ENCODE data around the gene FNDC8. TPM values are rescaled to one million over a fixed set of nuclear protein-coding genes. Genes with fewer than 3 reads are reported as not detected.

The FNDC8 gene
- total and polyA plus RNA-seq, 9 of the 15 experiments (the other 6 are each of a cell fraction or from before 2014, with no cell fraction given), result 0.04 TPM; not detected in 8

GRCh38 chr17:35088356-35088880, 33.0 kb upstream of the FNDC8 start (continued):
- TF ChIP-seq TRIM28 (IDR thresholded peaks at IDR 0.05), result no peak
- TF ChIP-seq PHF21A (IDR thresholded peaks at IDR 0.05; ENCODE audit: borderline replicate concordance, low read depth), result no peak
- TF ChIP-seq, protein P1, sequence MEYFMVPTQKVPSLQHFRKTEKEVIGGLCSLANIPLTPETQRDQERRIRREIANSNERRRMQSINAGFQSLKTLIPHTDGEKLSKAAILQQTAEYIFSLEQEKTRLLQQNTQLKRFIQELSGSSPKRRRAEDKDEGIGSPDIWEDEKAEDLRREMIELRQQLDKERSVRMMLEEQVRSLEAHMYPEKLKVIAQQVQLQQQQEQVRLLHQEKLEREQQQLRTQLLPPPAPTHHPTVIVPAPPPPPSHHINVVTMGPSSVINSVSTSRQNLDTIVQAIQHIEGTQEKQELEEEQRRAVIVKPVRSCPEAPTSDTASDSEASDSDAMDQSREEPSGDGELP (CRISPR knock-in tag; IDR thresholded peaks at IDR 0.05; ENCODE audit: borderline replicate concordance), result 0 out of 2 replicates have a peak, but pooled peaks have one; percentile 13
- TF ChIP-seq POLR2H (tag; IDR thresholded peaks at IDR 0.05; ENCODE audit: low read depth), result no peak
- no peak for TF ChIP-seq ZNF75A (CRISPR knock-in tag; IDR thresholded peaks at IDR 0.05)
- TF ChIP-seq ZMIZ1 (IDR thresholded peaks at IDR 0.05; ENCODE audit: low read depth in 2 of 2, low read length in 2 of 2), result no peak
- TF ChIP-seq ZNF79 (CRISPR knock-in tag; IDR thresholded peaks at IDR 0.05; ENCODE audit: low read depth), result no peak
- TF ChIP-seq, protein P2, sequence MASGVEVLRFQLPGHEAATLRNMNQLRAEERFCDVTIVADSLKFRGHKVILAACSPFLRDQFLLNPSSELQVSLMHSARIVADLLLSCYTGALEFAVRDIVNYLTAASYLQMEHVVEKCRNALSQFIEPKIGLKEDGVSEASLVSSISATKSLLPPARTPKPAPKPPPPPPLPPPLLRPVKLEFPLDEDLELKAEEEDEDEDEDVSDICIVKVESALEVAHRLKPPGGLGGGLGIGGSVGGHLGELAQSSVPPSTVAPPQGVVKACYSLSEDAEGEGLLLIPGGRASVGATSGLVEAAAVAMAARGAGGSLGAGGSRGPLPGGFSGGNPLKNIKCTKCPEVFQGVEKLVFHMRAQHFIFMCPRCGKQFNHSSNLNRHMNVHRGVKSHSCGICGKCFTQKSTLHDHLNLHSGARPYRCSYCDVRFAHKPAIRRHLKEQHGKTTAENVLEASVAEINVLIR (CRISPR knock-in tag; IDR thresholded peaks at IDR 0.05), result no peak
- TF ChIP-seq HDGF (IDR thresholded peaks at IDR 0.05), result no peak
- TF ChIP-seq FOSL1 (tag; conservative IDR thresholded peaks at IDR 0.05), result no peak
- TF ChIP-seq ZNF184 (CRISPR knock-in tag; IDR thresholded peaks at IDR 0.05), result no peak
- TF ChIP-seq, protein P3, sequence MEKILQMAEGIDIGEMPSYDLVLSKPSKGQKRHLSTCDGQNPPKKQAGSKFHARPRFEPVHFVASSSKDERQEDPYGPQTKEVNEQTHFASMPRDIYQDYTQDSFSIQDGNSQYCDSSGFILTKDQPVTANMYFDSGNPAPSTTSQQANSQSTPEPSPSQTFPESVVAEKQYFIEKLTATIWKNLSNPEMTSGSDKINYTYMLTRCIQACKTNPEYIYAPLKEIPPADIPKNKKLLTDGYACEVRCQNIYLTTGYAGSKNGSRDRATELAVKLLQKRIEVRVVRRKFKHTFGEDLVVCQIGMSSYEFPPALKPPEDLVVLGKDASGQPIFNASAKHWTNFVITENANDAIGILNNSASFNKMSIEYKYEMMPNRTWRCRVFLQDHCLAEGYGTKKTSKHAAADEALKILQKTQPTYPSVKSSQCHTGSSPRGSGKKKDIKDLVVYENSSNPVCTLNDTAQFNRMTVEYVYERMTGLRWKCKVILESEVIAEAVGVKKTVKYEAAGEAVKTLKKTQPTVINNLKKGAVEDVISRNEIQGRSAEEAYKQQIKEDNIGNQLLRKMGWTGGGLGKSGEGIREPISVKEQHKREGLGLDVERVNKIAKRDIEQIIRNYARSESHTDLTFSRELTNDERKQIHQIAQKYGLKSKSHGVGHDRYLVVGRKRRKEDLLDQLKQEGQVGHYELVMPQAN (IDR thresholded peaks at IDR 0.05; ENCODE audit: borderline replicate concordance), result peak; percentile 39; the same call in 1 of the 2 replicates
- TF ChIP-seq ZNF445 (CRISPR knock-in tag; IDR thresholded peaks at IDR 0.05; ENCODE audit: low read depth), result no peak
